ENCODE results near the gene VARS2. TPM values are rescaled to one million over a fixed set of nuclear protein-coding genes. Genes with fewer than 3 reads are reported as not detected.

Gene VARS2
- total RNA-seq, 1 donor from 2014 or later, result 20.5 TPM

DNA sequence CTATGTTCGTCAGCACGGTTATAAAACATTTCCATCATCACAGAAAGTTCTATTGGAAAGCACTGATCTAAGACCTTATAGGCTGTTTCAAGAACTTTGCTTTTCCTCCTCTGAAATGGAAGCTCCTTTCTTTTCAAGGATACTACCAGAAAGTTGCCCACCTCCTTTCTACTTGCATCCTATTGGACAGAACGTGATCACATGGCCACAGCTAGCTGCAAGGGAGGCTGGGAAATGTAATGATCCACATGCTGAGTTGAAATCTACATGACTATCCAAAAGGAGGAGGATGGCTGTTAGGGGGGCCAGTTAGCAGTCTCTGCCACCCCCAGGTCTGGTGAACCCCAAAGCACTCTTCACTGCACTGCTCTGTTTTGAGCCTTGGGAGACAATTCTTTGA is 14.6 kb downstream of the VARS2 start:
- DNase-seq (ENCODE audit: low spot score), result no peak

DNA sequence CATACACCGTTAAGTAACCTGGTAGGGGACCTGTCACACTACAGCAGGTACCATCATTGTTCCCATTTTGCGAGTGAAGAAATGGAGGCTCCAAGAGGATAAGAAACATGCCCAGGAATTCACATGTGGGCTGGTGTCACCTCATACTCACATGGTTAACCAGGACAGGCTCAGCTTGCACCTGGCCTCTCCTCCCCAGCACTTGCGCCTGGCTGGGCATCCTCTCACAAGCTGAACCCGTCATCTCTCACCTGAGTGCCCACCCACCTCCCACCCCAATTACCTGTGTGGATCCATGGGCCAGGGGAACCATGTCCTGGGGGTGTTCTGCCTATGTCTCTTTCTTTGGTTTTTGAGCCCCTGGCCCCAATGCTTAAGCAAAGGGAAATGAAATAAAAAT is 16.5 kb downstream of the VARS2 start:
- DNase-seq (ENCODE audit: low spot score), result no peak

DNA sequence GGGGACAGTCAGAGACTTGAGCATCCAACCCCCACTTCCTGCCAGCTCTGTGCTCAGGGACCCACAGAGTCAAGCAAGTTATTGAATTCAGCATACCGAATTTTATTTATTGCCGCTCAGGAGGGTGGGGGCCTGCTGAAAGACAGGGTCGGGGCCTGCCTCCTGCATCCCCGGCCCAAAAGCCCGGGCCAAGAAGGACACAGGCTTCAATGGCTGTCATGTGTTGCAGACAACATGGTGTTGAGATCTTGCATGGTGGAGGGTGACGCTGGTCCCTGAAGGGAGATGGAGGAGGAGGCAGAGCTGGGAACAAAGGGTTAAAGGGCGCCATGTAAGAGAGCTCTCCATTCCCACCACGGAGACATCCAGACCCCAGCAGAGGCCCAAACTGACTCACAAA is 17.2 kb downstream of the VARS2 start:
- no peak for DNase-seq (ENCODE audit: low spot score)

DNA sequence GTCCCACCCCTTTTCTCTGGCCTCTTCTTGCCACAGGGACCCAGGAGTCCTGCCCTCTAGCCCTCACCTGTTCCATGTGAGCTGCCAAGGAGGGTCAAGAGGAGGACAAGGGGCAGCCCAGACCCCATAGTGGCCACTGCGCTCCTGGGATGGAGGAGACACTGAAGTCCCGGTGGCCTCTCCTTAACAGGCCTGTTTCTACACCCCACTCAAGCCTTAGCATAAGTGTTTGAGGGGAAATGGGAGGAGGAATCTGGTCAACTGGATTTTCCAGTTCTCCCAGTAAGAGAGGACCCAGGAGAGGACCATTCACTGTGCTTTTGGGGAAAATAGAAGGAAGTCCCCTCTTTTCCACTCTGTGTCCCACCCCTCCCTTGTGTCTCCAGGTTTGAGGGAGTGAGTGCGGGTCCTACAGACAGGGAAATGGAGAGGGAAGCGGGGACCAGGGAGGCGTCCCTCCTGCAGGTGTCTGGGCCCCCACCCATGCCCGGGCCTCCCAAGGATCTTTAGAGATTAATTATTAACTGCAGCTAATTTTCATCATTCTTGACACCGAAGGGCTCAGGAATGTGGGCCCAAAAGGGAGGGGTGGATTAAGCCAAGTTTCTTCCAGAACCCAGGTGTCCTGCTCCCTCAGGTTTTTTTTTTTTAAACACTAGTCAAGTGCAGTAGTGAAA is 18.1 kb downstream of the VARS2 start, which contains the start of gene SFTA2:
Gene SFTA2, minus strand, starts transcription at position 202 of the 677 bp plus-strand sequence. Its CDS starts 74 bp downstream, at position 128.
- DNase-seq (ENCODE audit: low spot score), result no peak

DNA sequence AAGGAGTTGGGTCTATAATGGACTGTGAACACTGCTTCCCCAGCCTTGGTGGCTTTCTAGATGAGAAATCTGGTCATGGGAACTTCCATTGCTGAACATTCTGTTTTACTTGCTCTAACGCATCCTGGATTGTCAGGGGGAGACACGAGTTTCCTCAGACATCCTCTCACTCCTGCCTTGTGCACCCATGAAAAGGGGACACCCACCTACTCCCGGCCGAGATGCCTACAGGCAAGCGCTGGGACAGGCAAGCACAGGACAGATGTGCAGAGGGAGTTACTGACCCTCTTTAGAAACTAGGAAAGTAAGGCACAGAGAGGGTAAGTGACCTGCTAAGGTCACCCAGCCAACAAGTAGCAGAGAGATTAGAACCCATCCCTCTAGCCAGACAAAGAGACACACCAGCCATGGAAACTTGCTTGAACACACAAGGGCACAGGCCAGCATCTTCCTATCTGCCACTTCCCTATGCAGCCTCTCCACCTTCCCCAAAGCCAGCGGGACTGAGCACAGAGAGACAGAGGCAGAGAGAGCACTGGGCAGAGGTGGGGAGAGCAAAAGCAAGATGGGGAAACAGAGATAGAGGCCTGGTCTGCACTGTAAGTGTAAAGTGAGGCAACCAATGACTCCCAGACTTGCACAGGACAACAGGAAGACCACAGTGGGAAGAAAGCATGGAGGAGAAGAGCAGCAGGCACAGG is 18.8 kb downstream of the VARS2 start:
- no peak for DNase-seq (ENCODE audit: low spot score)

DNA sequence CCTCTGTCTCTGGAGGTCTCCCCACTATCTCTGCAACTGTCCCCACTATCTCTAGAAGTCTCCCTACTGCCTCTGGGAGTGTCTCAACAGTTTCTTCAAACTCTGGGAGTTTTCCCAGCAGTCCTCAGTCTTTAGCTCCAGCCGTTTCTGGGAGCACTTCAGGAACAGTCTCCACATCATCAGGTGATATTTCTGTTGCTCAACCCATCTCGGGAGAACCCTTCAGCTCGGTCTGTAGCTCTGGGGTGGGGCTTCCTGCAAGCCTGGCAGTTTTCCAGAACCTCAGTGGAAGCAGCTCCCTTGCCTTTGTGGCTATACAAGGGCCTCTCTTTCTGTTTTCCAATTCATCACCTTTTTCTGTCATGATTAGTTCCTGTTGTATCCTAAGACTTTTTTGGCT is 21.0 kb downstream of the VARS2 start:
- DNase-seq (ENCODE audit: low spot score), result no peak

DNA sequence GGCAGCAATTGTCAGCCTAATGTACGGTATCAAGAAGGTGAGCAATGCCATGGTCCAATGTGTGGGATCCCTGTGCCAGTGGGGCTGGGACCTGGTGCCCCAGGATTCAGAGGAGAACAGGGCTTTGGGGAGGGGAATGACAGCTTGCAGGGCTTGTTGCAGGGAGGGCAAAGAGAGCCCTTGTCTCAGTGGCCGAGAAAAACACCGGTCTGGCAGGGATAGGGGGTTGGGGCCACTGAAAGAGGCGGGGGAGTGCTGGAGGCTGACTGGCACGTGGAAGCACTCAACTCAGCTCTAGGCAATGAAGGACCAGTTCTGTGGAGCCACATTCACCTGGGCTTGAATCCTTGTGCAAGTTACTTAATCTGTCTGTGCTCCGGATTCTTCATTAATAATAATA is 23.2 kb downstream of the VARS2 start:
- DNase-seq (ENCODE audit: low spot score), result no peak

DNA sequence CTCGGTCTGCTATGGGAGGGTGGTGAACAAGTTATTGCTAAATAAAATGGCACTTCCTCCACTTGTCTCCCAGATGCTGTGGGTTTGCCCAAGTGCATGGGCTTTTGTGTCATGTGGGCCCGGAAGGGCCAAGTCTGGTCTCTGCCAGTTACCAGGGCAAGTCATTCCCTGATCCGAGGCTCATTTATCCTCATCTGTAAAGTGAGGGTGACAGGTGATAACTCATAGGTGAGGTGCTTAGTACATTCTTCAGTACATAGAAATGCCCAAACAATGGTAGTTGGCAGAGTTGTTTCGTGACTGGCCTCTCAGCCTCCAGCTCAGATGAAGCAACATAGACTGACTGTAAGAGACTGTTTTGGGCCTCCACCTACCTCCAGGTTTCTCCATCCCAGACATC is 24.7 kb downstream of the VARS2 start:
- no peak for DNase-seq (ENCODE audit: low spot score)

DNA sequence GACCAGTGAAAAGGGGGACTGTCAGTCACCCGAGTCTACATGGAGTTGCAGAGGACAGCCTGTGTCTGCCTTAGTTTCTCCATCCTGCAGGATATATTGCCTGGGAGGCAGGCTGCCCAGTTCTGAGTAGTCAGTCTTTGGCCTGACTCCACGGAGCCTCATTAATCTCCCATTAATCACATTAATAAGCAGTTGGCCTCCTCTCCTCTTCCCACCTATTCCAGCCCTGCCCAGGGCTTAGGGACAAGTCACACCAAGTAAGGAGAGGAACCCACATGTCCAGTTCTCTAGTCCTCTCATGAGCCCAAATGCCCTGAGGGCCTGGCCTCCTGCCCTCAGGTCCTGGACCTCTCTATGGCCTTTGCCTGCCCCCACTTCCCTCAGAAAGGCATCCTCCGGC is 25.4 kb downstream of the VARS2 start:
- DNase-seq (ENCODE audit: low spot score), result no peak

DNA sequence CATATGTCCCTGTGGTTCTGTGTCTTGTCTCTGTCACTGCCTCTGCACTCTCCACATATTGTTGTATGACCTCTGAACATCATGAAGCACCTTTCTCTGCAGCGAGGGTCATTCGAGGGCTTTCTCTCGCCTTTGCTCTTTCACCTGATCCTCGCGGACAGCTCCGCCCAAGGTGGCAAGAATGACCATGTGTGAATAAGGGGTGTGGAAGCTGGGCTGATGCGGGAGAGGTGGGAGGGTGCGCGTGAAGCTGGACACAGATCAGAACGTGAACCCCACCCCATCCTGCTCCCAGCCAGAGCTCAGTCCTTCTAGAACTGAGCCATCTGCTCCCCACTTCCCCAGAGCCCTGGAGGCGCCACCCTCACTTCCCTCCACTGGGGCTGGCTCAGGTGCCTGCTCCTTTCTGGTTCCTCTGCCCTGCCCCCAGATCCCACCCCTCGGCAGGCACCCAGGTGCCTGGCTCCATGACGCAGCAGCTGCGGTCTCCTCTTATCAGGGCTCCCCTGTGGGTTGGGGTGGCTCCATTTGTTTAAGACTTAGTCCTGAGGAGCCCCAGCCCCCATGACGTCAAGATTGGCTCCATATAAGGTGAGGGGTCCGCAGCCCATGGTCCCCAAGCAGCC is 26.4 kb downstream of the VARS2 start, which contains the start of gene MUCL3:
Gene MUCL3, plus strand, starts transcription at position 613 of the 626 bp plus-strand sequence. CDS start 27 bp downstream, outside the sequence.
- no peak for DNase-seq (ENCODE audit: low spot score)

DNA sequence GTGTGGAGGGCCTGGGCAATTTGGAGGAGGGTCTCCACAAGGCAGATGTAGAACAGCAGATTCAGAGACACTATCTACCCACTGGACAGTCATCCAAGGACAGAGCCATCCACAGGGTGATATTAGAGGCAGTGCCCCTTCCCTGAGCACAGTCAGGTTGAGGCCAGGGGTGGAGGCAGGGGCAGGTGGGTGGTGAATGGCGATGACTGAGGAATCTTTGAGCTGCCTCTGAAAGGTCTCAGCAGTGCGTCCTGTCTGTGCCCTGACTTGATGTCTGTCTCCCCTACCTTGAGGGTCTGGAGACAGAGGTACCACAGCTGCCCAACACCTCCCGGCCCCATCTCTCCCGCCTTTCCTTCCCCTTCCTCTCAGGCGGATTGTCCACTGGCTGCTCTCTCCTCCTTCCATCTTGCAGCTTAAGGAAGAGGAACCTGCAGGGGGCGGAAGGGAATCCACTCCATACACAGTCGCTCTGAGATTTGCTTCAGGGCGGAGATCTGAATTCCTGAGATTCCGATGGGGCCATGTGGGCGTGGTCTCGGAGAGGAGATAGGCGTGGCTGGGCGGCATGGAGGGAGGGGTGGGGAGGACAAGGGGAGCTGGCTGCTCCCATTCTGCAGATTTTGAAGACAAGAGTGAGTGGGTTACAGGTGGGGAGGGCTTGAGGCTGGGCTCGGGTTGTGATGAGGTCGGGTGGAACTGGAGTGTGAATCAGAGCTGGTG is 28.5 kb downstream of the VARS2 start:
- peak; percentile 81 for DNase-seq (ENCODE audit: low spot score)

DNA sequence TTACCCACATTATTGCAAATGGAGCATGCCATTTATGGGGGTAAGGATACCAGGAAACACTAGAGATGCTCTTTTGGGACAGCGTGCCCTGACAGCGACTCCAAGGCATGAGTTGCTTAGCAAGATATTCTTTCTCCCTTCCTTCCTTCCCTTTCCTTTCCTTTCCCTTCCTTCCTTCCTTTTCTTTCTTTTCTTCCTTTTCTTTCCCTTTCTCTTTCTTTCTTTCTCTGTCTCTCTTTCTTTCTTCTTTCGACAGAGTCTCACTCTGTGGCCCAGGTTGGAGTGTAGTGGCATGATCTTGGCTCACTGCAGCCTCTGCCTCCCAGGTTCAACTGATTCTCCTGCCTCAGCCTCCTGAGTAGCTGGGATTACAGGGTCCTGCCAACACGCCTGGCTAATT is 30.0 kb downstream of the VARS2 start:
- no peak for DNase-seq (ENCODE audit: low spot score)

DNA sequence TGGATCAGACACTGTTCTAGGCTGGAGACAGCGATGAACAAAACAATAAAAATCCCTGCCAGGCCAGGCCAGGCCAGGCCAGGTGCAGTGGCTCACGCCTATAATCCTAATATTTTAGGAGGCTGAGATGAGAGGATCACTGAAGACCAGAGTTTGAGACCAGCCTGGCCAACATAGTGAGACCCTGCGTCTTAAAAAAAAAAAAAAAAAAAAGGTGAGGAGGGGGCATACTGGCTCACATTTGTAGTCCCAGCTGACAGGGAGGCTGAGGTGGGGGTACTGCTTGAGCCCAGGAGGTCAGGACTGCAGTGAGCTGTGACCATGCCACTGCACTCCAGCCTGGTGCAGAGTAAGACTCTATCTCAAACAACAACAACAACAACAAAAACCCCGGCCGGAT is 31.2 kb downstream of the VARS2 start:
- DNase-seq (ENCODE audit: low spot score), result no peak

DNA sequence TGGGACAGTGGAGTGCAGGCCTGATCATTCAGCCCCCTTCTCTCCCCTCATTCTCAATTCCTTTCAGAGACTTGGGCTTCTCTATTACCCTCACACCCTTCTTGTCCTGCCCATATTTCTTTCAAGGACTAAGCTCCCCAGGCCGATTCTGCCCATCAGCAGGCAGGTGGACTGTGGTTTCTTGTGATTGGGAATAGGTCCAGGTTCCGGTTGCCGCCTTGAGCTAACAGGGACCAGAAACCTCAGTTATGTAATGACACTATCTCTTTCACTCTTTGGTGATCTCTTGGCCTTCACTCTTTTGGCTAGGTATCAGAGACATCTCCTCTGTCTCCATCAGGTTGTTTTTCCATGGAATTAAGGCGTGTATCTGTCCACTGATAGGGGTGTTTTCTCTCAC is 33.2 kb downstream of the VARS2 start:
- no peak for DNase-seq (ENCODE audit: low spot score)

DNA sequence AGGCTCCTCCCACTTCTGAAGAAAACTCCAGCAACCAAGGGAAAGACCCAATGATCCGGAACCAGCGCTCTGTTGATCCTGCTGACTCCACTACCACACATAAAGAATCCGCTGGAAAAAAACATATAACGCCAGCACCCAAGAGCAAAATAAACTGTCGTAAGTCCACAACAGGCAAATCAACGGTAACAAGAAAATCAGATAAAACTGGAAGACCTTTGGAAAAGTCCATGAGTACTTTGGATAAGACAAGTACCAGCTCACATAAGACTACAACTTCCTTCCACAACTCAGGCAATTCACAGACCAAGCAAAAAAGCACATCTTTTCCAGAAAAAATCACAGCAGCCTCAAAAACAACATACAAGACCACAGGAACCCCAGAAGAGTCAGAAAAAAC is 34.8 kb downstream of the VARS2 start:
- DNase-seq (ENCODE audit: low spot score), result no peak

DNA sequence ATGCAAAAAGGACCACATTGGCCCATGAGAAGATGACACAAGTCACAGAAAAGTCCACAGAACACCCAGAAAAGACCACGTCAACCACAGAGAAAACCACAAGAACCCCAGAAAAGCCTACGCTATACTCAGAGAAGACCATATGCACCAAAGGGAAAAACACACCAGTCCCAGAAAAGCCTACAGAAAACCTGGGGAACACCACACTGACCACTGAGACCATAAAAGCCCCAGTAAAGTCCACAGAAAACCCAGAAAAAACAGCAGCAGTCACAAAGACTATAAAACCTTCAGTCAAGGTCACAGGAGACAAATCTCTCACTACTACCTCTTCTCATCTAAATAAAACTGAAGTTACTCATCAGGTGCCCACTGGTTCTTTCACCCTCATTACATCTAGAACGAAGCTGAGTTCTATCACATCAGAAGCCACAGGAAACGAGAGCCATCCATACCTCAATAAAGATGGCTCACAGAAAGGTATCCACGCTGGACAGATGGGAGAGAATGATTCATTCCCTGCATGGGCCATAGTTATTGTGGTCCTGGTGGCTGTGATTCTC is 38.0 kb downstream of the VARS2 start:
- no peak for DNase-seq (ENCODE audit: low spot score)

DNA sequence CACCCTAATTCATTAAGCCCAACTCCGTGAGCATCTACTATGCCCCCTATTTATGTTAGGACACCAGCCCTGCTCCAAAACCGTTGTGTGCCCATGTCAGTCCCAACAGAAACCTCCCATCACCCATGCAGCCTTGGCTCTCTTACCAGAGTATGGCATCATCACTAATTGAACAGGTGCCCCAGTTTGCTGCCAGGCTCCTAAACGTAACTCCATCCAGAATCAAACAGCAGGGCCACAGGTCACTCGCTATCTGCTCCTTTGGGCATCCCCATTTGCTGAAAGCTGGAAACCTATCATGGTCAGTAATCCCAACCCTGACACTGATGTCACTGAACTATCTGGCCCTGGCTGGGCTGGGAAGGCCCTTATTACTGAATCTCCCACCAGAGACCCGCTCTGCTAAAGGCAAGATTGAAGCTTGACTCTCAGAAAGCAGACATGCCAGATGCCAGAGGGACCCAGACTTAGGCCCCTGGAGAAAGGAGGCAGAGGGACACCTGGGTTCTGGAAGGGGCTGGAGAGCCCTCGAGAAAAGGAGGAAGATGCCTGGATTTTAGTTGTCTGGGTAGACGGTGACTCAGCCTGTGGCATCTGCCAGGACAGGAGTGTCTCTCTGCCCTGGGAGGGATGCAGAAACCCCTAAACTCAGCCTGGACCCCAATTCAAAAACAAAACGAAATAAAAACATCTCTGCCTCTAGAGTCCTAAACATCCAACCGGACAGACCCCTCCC is 40.8 kb downstream of the VARS2 start:
- DNase-seq (ENCODE audit: low spot score), result no peak

DNA sequence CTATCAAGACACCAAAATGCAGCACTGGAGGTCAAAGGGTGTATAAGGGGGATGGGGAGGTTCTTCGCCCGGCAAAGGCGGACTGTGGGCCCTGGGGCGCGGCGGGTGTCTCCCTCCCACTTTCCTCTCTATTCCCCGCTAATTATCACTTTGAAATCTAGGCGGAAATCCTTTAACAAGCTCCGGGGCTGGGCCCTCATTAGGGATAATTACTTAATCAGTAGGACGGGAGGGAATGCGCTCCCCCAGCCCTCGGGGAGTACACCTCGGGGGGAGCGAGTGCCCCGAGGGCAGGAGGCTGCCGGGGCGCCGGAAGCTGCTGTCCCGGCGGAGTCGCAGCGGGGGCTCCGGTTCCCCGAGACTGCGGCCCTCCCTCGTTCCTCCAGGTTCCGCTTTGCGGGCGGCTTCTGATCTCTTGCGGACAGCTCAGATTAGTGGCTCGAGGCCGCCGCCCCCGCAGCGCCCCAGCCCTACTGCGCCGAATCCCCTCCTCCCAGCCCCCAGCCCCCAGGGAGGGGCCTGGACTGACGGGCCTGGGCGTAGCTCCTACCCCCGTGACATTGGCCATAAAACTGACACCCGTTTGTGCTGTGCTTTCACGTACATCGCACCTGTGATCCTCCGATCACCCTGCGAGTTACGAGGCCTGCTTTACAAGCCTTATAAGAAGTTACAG is 41.5 kb downstream of the VARS2 start:
- peak; percentile 52 for DNase-seq (ENCODE audit: low spot score)

DNA sequence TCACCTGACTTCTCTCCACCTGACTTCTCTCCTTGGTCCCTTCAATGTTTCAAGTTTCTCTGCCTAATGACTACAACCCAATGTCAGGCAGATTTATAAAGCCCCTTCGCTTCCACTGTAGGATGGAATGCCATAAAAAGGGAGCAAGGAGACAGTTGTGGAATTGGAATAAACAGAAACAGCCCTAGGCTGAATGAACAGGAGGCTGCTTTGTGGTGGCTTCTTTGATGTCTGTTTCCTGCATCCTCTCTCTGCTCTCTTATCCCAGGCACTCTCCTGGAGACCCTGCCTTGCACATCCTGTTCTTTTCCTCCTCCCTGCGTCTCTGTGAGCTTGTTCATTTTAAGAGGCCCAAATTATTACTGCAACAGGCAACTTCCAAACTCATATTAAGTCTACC is 43.7 kb downstream of the VARS2 start:
- DNase-seq (ENCODE audit: low spot score), result no peak

DNA sequence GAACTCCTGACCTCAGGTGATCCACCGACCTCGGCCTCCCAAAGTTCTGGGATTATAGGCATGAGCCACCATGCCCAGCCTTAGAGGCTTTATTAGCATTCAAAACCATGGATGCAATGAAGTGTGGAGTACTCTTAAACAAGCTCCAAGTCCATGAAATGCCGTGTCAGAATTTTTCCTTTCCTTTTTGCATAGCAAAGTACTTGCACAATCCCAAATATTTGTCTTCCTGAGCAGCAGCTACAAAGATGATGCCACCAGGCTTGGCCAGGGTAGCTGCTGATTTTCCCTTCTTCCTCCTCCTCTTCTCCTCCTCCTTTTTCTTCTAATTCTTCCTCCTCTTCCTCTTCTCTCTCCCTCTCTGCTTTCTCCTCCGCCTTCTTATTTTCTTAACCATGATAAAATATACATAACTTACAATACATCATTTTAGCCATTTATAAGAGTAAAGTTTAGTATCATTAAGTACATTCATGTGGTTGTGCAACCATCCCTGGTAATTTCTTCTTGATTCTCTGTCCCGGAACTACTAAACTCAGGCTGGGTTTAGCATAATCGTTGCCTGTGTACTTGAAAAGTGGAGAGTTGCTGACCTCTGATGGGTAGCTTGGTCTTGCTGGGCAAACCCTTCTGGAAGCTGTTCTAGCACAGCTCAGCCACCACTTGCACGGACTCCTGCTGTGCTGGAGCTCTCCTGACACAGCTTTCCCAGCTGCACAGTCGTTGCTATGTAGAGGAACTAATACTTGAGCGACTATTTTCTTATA is 47.1 kb downstream of the VARS2 start:
- DNase-seq (ENCODE audit: low spot score), result no peak

Measured in umbilical cord (tissue), 2 donors.